Neural progenitor cell (in vitro differentiated cells): ENCODE measurements around the gene FAM240B.

ENCODE experiments used
- EZH2 ChIP-seq: fragments of 200-600 bp; sonication (generic); IDR thresholded peaks from 2 replicates; pipeline ENCODE4 v1.6.1; 2017; ENCODE audit warnings: antibody characterized with exemption, mild to moderate bottlenecking, moderate library complexity
- TF ChIP-seq, protein P1 (sequence below): fragments of 200-600 bp; sonication (generic); IDR thresholded peaks from 2 replicates; pipeline ENCODE4 v1.5.1; 2017; ENCODE audit warnings: antibody characterized with exemption, mild to moderate bottlenecking

DNA sequence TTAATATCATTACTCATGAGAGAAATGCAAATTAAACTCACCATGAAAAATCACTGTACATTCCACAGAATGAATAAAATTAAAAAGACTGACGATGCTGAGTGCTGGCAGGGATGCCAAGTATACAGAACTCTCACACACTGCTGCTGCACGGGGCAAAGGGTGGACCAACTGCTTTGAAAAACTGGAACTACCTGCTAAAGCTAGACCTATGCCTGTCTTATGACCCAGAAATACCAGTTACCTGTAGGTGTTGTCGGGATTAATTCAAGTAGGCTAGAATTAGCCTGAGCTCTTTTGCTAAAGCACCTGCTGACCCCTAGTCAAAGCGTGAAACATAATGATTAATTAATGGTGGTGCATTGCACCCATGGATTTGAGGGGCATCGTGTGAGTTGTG lies 63.0 kb downstream of the FAM240B start:
- TF ChIP-seq, protein P1, sequence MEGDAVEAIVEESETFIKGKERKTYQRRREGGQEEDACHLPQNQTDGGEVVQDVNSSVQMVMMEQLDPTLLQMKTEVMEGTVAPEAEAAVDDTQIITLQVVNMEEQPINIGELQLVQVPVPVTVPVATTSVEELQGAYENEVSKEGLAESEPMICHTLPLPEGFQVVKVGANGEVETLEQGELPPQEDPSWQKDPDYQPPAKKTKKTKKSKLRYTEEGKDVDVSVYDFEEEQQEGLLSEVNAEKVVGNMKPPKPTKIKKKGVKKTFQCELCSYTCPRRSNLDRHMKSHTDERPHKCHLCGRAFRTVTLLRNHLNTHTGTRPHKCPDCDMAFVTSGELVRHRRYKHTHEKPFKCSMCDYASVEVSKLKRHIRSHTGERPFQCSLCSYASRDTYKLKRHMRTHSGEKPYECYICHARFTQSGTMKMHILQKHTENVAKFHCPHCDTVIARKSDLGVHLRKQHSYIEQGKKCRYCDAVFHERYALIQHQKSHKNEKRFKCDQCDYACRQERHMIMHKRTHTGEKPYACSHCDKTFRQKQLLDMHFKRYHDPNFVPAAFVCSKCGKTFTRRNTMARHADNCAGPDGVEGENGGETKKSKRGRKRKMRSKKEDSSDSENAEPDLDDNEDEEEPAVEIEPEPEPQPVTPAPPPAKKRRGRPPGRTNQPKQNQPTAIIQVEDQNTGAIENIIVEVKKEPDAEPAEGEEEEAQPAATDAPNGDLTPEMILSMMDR = no peak
- no peak for TF ChIP-seq EZH2
